Ovary (tissue), 3 donors: ENCODE measurements around the gene SNX32.

ENCODE experiments used
- CTCF ChIP-seq, 3 donors: fragments of 450-650 bp in 2 of 3; fragments of 200-600 bp in 1 of 3; IDR thresholded peaks; one replicate each; pipeline versions ENCODE4 v1.5.1 to v1.8.0; 2016 to 2022; ENCODE audit warnings: antibody characterized with exemption in 3 of 3, mild to moderate bottlenecking in 1 of 3
- EP300 ChIP-seq: sonication (generic); formaldehyde crosslinking; IDR thresholded peaks from one replicate; pipeline ENCODE4 v1.6.1; 2017; ENCODE audit warnings: antibody characterized with exemption
- POLR2A ChIP-seq: fragments of 450-650 bp; IDR thresholded peaks from one replicate; pipeline ENCODE4 v1.6.1; 2017; ENCODE audit warnings: antibody characterized with exemption, mild to moderate bottlenecking, moderate library complexity
- donor health status: DM: no; HTN: no; CAD: no.

DNA sequence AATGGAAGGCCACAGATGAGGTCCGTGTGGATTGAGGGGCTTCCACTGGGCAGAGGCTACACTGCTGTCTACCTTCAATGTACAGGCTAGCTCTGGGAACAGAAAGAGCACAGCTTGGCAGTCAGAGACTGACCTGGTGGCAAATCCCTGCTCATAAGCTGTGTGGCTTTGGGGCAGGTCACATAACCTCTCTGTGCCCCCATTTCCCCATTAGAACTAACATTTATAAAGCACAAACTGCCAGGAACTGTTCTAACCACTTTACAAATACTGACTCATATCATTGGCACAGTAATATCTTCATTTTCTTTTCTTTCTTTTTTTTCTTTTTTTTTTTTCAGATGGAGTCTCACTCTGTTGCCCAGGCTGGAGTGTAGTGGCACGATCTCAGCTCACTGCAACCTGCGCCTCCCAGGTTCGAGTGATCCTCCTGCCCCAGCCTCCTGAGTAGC is 63.3 kb downstream of the SNX32 start:
- TF ChIP-seq CTCF (IDR thresholded peaks at IDR 0.05): no peak
- TF ChIP-seq POLR2A: no peak
- no peak for TF ChIP-seq EP300
